RPMI7951 (cell line): ENCODE results near the gene MED13L. TPM values are rescaled to one million over a fixed set of nuclear protein-coding genes. Genes with fewer than 3 reads are reported as not detected.
A peak's percentile ranks its signal among the peaks of the same experiment; 100 is the strongest.

Experiments
- DNase-seq: peaks from one replicate; pipeline ENCODE4 v3.0.0-alpha.2; 2012; ENCODE audit warnings: low read depth
- total RNA-seq: library from RNA; depleted of rRNA; stranded (reverse); fragments of >200 nt; shearing (Covaris generic); gene quantifications from 2 replicates; pipeline ENCODE4 v1.2.3, GENCODE V29; 2014

MED13L gene
- total RNA-seq, 1 experiment from 2014 or later: 29.7 TPM

GRCh38 chr12:116090516-116090915, 187.0 kb downstream of the MED13L start:
- no peak for DNase-seq

GRCh38 chr12:116089080-116089479, 188.4 kb downstream of the MED13L start:
- DNase-seq: no peak

GRCh38 chr12:116087962-116088361, 189.5 kb downstream of the MED13L start:
- no peak for DNase-seq

- no peak for DNase-seq
Observed at GRCh38 chr12:116087399-116087798, 190.1 kb downstream of the MED13L start.

- no peak for DNase-seq
Observed at GRCh38 chr12:116080415-116080814, 197.1 kb downstream of the MED13L start.

GRCh38 chr12:116078396-116078795, 199.1 kb downstream of the MED13L start:
- DNase-seq: no peak

- no peak for DNase-seq
Observed at GRCh38 chr12:116077431-116077830, 200.1 kb downstream of the MED13L start.

- DNase-seq: no peak
Observed at GRCh38 chr12:116076399-116076798, 201.1 kb downstream of the MED13L start.

- DNase-seq: no peak
Observed at GRCh38 chr12:116074686-116075085, 202.8 kb downstream of the MED13L start.

- no peak for DNase-seq
Observed at GRCh38 chr12:116071555-116072230, 205.8 kb downstream of the MED13L start.

- no peak for DNase-seq
Observed at GRCh38 chr12:116070444-116070843, 207.0 kb downstream of the MED13L start.

GRCh38 chr12:116069943-116070342, 207.6 kb downstream of the MED13L start:
- no peak for DNase-seq

- DNase-seq: no peak
Observed at GRCh38 chr12:116068853-116069252, 208.6 kb downstream of the MED13L start.

- no peak for DNase-seq
Observed at GRCh38 chr12:116068371-116068770, 209.1 kb downstream of the MED13L start.

- peak; percentile 8 for DNase-seq
Observed at GRCh38 chr12:116067892-116068291, 209.6 kb downstream of the MED13L start.

- peak; percentile 42 for DNase-seq
Observed at GRCh38 chr12:116066381-116067230, 210.9 kb downstream of the MED13L start.

GRCh38 chr12:116065606-116066005, 211.9 kb downstream of the MED13L start:
- DNase-seq: no peak

- no peak for DNase-seq
Observed at GRCh38 chr12:116064493-116064892, 213.0 kb downstream of the MED13L start.

- DNase-seq: no peak
Observed at GRCh38 chr12:116062698-116063097, 214.8 kb downstream of the MED13L start.

- peak; percentile 33 for DNase-seq
Observed at GRCh38 chr12:116060764-116061163, 216.7 kb downstream of the MED13L start.

- no peak for DNase-seq
Observed at GRCh38 chr12:116059904-116060303, 217.6 kb downstream of the MED13L start.

- no peak for DNase-seq
Observed at GRCh38 chr12:116058574-116058973, 218.9 kb downstream of the MED13L start.

GRCh38 chr12:116057356-116057755, 220.1 kb downstream of the MED13L start:
- no peak for DNase-seq
